ENCODE data around the gene GSK3B. TPM values are rescaled to one million over a fixed set of nuclear protein-coding genes. Genes with fewer than 3 reads are reported as not detected.

The GSK3B gene
- total RNA-seq, 4 donors from 2014 or later: 26.3 to 43.0 (median 31.8) TPM

DNA sequence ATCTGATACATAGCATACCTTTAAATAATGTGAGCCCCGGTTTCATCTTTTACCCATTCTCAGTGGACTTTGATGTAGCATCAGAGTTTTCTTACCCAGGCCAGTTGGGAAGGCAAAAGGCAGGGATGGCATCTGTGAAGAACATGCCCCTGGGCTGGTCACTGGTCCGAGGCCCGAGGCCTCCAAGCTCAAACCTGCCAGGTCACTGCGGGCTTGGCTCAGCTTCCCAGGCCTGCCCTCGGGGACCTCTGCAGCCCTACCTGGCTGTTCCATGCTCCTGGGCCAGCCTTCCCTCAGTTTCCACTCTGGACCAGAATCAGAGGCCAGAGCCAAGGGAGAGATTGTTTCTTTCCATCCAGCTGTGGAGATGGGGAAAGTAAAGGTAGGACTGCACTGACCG, 285.4 kb downstream of the GSK3B start:
- ATAC-seq (ENCODE audit: low FRiP score) (no peak), DNase-seq (ENCODE audit: low spot score) (no peak)
- TF ChIP-seq, protein P1, sequence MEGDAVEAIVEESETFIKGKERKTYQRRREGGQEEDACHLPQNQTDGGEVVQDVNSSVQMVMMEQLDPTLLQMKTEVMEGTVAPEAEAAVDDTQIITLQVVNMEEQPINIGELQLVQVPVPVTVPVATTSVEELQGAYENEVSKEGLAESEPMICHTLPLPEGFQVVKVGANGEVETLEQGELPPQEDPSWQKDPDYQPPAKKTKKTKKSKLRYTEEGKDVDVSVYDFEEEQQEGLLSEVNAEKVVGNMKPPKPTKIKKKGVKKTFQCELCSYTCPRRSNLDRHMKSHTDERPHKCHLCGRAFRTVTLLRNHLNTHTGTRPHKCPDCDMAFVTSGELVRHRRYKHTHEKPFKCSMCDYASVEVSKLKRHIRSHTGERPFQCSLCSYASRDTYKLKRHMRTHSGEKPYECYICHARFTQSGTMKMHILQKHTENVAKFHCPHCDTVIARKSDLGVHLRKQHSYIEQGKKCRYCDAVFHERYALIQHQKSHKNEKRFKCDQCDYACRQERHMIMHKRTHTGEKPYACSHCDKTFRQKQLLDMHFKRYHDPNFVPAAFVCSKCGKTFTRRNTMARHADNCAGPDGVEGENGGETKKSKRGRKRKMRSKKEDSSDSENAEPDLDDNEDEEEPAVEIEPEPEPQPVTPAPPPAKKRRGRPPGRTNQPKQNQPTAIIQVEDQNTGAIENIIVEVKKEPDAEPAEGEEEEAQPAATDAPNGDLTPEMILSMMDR (IDR thresholded peaks at IDR 0.05): no peak

DNA sequence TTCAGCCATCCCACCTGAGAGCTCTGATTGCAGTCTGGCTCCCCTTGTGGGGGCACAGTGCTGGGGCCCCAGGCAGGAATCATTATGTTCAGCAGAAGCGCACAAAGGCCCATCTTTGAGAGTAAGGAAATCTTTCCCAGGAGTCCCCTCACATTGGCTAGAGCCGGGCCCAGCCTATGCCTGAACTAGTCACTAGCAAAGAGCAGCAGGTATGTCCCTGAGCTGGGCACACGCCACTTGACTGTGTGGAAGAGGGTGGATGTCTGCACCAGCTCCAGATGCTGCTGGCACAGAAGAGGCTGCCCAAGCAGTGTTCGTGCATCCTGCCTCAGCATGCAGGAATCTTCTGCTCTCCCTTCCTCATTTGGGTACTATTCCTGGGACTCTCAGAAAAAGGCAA, 286.0 kb downstream of the GSK3B start:
- DNase-seq (ENCODE audit: low spot score) (no peak), ATAC-seq (ENCODE audit: low FRiP score) (no peak)
- TF ChIP-seq, protein P1 (IDR thresholded peaks at IDR 0.05): no peak

GRCh38 chr3:119800844-119801243, 293.4 kb downstream of the GSK3B start:
- DNase-seq (ENCODE audit: low spot score): no peak
- TF ChIP-seq, protein P1 (IDR thresholded peaks at IDR 0.05): no peak
- no peak for ATAC-seq (ENCODE audit: low FRiP score)

- TF ChIP-seq, protein P1 (IDR thresholded peaks at IDR 0.05): no peak
- DNase-seq (ENCODE audit: low spot score) (no peak), ATAC-seq (ENCODE audit: low FRiP score) (no peak)
Measured at GRCh38 chr3:119796785-119797184, 297.5 kb downstream of the GSK3B start.

GRCh38 chr3:119796368-119796767, 297.9 kb downstream of the GSK3B start:
- no peak for DNase-seq (ENCODE audit: low spot score)
- ATAC-seq (ENCODE audit: low FRiP score): no peak
- TF ChIP-seq, protein P1 (IDR thresholded peaks at IDR 0.05): no peak

GRCh38 chr3:119795849-119796248, 298.4 kb downstream of the GSK3B start:
- ATAC-seq (ENCODE audit: low FRiP score) (no peak), DNase-seq (ENCODE audit: low spot score) (no peak)
- TF ChIP-seq, protein P1 (IDR thresholded peaks at IDR 0.05): no peak

DNA sequence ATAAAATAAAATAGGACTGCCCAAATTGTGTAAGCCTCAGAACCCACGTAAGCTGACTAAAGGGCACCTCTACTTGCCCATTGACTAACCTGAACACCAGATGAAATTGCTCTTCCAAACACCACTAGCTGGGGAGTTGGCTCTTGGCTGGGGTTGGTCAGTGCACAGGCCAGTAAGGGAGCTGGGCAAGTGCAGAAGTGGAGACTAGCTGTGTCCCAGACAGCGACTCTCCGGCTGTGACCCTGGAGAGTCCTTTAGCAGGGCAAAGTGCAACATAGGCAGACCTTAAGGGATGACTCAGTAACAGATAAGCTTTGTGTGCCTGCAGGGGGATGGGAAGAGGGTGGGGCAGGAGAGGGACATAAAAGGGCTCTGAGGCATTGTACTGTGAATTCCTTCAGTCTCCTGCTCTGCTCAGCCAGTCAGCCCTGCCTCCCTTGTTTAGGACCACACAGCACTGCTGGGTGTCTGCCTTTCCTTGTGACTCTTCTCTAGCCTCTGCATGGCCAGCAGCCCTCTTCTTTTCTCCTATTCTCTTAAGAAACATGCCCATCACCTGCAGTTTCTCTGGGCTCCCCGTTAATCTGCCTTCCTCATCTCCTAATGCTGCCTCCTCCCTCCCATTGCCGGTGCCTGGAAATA, 299.2 kb downstream of the GSK3B start:
- DNase-seq (ENCODE audit: low spot score) (no peak), ATAC-seq (ENCODE audit: low FRiP score) (no peak)

More for the DNA sequence above, 299.2 kb downstream of the GSK3B start:
- TF ChIP-seq, protein P1 (IDR thresholded peaks at IDR 0.05): no peak
